GM18505 (cell line): Measurements from ENCODE around the gene ABHD8.

Experiments used
- ATAC-seq: cut with Tn5 transposase; IDR thresholded peaks from one replicate; pipeline ENCODE4 v1.9.1; 2021; ENCODE audit not compliant: unreplicated experiment
- POLR2A ChIP-seq: IDR thresholded peaks from 4 replicates; pipeline ENCODE4 v1.6.1; 2011; ENCODE audit warnings: borderline replicate concordance; ENCODE audit not compliant: insufficient read depth, insufficient read length; ENCODE audit errors: extremely low read depth

The ABHD8 gene

DNA sequence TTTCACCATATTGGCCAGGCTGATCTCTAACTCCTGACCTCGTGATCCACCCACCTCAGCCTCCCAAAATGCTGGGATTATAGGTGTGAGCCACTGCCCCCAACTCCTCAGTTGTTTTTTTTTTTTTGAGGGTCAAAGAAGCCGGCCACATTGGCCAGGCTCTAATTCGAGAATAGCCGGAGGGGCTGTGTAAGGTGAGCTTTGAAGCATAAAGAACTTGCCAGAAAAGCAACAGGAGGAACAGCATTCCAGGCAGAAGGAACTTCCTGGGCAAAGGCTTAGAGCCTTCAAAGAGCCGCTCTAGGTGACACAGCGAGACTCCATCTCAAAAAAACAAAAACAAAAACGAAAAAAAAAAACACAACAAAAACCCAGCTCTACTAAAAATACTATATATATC is 37.2 kb downstream of the ABHD8 start:
- no peak for TF ChIP-seq POLR2A
- no peak for ATAC-seq

DNA sequence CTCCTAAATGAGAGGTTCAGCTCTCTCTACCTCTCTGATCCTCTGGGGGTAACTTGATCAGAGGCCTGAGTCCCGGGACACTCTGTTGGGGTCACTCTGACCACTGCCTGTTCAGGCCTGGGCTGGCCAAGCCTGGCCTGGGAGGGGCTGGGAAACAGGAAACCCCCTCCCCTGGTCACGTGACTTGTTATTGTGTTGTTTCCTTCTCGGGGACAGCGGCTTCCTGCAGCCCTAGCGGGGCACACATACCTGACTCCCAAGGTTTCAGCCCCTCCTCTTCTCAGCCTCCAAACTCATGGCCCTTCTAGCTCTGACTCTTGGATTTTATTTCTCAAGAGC is 38.6 kb downstream of the ABHD8 start, which contains the start of gene USHBP1:
Gene USHBP1, minus strand, starts transcription at position 105 of the 339 bp plus-strand sequence. CDS start 446 bp downstream, outside the sequence.
- no peak for ATAC-seq
- TF ChIP-seq POLR2A: no peak

DNA sequence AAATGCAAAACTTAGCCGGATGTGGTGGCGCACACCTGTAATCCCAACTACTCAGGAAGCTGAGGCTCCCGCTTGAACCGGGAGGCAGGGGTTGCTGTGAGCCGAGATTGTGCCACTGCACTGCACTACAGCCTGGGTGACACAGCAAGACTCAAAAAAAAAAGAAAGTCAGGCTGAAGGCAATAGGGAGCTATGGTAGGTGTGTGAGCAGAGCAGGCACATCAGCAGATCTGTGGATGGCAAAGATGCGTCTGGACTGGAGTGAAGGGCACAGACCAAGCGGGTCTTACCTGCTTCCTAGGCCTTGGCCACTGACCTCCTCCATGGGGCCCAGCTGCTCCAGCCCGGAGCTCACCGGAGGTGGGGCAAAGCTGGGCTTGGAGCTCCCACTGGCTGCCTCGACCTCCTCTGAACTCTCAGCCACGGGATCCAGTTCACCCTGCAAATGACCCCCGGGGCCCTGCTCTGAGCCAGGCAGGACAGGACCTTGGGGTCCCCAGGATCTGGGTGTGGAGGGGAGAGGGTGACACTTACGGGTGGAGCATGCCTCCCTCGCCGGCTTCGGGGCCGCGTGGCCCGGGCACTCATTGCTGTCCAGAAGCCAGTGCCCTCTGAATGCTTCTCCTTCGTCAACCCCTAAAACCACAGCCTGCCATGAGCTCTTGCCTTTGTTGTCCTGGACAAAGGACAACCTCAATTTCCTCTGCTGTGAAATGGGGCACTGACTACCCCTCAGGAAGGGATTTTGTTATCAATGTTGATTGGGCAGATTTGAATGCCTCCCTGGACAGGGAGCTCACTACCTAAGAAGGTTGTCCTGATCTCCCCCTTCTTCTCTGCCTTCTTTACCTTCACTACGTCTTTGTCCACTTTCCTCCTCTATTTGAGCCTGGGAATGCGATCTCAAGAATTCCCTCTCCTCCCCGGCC is 39.2 kb downstream of the ABHD8 start:
- no peak for ATAC-seq
- TF ChIP-seq POLR2A: no peak

DNA sequence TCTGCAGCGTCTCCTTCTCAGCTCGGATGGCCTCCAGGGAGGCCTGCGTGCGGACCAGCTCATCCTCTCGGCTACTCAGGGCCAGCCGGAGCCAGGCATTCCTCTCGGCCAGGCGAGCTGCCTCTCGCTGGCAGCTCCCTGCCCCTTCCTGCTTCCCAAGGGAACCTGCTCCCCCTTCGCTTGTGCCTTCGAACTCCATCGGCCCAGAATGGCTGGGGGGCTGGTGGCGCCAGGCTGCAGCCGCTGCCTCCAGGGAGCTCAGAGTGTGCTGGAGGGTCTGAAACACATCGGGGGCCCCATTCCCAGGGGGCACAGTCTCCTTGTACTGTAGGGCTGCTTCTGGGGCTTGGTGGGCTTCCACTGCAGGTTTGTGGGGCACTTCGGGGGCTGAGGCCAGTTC is 40.7 kb downstream of the ABHD8 start:
- no peak for ATAC-seq
- no peak for TF ChIP-seq POLR2A

DNA sequence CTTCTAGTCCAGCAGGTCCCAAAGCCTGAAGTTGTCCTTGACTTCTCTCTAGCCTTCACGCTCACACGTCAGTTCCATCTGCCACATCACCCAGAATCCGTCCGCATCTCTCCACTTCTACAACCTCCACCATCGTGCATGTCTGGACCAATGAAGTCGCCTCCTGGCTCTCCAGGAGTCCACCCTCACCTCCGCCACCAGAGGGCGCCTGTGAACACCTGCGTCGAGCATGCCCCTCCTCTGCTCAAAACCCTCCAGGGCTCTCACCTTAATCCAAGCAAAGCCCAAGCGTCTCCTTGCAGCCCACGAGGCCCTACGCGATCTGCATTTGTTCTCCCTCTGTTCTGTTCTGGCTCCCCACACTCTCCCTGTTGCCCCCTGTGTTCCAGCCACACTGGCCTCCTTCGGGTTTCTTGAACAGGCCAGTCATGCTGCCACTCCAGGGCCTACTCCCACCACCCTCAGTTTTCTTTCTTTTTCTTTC is 42.3 kb downstream of the ABHD8 start:
- TF ChIP-seq POLR2A: no peak
- ATAC-seq: no peak

DNA sequence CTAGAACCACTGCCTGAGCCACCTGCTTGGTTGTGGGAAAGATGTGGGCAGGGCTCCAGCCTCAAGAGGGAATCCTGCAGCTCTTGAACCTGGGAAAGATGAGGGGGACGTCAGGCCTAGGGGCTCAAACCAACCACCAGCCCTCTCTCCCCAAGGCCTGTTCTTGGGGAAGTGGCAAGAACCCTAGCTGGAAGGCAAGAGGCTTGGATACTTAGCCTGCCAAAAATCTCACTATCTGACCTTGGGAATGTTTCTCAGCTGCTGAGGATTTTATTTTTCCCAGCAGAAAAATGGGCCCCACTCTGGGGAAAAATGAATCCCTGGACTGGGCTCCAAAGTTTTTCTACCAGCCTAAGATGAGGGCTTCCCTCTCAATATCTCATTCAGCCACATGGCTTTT is 43.3 kb downstream of the ABHD8 start:
- no peak for TF ChIP-seq POLR2A
- ATAC-seq: no peak

DNA sequence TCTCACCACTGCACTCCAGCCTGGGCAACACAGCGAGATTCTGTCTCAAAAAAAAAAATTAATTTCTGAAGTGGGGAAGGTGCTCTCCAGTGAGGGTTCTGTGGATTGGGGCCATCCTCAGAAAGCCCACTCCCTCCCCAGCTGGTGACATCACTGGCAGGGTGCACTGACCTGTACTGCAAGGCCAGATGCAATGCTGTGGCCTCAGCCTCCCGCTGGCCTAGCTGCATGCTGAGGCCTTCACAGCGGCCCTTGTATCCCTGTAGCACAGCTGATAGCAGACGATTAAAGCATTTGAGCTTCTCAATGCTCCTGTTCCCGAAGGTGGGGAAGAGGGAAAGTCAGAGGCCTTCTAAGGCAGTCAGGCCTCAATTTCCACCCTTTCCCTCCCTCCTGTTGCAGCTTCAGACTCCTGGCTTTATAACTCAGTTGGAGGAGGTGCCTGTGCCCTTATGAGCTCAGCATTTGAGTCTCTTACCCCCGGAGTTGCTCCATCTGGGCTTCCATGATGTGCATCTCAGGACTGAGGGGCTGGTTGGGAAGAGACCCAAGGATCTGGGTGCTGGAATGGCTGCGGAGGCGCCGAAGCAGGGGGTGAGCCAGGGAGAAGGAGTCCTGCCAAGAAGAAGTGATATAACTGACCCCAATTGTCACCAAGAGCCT is 44.0 kb downstream of the ABHD8 start:
- ATAC-seq: no peak
- no peak for TF ChIP-seq POLR2A

DNA sequence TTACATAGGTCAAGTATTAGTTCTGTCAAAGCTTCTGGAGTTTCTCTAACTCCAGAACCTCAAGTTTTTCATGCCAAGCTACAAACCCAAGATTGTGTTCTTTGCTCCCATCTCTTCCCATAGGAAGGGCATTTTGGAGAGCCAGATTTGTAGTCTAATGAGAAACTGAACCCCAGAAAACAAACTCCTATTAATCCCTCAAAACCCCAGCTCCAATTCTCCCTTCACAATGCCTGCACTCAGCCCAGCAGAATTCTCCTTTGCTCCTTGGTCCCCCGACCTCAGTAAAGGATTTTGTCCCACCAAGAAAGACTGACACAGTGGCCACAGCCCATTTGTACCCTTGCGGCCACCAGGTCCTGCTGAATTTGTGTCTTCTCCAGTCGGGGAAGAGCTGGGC is 47.1 kb downstream of the ABHD8 start:
- ATAC-seq: no peak
- no peak for TF ChIP-seq POLR2A

DNA sequence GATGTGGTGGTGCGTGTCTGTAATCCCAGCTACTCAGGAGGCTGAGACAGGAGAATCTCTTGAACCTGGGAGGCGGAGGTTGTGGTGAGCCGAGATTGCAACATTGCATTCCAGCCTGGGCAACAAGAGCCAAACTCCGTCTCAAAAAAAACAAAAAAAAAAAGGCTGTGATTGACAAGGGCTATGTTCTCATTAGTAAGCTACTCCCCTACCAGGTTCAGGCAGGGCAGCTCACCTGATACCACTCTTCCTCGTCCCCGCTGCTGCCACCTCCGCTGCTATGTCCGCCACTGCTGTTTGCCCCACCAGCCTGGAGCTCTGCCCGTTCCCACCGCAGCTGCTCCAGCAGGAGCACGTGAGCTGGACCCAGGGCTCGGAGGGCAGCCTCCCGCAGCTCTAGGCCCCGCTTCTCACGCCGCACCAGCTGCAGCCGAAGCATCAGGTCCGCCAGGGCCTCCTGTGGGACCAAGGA is 48.0 kb downstream of the ABHD8 start:
- no peak for ATAC-seq
- no peak for TF ChIP-seq POLR2A

DNA sequence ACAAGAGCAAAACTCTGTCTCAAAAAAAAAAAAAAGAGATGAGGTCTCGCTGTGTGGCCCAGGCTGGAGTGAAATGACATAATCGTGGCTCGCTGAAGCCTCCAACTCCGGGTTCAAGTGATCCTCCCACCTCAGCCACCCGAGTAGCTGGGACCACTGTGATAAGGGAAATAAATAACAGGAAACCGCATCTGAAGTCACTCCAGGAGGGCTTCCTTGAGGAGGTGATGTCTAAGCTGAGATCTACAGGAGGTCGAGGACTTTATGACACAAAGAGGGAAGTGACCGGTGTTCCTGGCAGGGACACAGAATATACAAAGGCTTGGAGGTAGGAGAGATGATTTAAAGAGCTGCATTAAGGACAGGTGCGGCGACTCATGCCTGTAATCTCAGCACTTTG is 48.6 kb downstream of the ABHD8 start:
- no peak for ATAC-seq
- TF ChIP-seq POLR2A: no peak

DNA sequence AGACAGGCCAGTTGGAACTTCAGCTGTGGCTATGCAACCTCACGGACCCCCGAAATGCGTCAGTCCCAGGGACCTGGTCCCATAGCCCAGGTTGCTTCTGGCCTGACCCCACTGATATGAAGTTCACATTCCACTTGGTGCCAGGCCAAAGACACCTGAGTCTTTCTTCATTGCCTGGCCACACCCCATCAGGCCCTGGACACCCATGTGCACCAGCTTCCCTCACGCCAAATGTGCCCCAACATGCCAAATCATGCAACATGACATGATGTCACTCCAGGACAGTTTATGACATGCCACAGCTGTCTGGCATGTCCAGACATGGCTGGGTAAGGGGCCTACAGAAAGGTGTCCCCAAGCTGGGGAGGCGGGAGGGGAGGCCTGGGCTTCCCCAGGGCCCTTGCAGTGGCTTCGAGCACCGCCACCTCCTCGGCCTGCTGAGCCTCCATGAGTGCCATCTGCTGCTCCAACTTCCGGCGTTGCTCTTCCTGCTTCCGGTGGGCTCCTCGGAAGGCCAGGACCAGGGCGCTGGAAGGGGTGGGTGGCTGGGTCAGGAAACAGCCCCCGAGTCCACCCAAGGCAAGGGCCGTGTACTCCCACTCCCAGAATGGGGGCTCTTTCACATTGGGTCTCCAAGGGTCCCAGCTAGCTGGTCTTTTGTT is 53.2 kb downstream of the ABHD8 start:
- no peak for TF ChIP-seq POLR2A
- ATAC-seq: no peak

DNA sequence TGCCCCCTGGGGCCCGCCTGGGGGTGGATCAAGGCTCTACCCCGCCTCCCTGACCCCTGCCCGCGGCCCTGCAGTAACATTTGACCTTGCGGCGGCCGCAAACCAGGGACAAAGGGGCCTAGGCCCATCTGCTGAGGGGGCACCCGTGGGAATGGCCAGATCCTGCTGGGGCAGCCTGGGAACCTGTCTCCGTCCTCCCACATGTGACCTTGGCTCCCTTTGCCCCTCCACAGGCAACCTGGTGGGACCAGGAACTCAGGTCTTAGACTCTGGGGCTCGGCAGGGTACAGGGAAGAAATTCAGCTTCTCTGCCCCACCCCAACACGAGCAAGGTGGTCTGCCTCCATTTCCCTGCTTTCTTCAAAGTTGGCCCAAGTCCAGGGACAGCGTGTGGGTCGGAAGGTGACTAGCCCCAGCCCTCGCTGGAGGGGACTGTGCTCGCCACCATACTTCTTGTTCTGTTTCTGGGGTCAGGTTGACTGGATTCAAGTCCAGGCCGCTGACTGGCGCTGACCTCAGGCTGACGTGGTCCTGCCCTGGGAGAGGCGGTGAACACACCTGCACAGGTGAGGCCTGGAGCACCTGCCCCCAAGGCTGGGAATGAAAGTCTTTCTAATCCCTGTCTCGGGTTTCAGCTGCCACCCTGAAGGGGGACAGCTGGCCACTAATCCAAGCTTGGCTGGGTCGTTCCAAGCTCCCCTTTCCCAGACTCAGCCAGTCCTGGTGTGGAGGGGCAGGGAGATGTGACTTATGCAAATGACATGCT is 55.0 kb downstream of the ABHD8 start:
- TF ChIP-seq POLR2A: no peak

More for the DNA sequence above, 55.0 kb downstream of the ABHD8 start:
- no peak for ATAC-seq
